Testis (tissue), 2 donors: ENCODE data around the gene SLC39A3.

Source experiments
- POLR2A ChIP-seq: fragments of 450-650 bp; IDR thresholded peaks from one replicate; pipeline ENCODE4 v1.6.1; 2017; ENCODE audit warnings: antibody characterized with exemption, mild to moderate bottlenecking, moderate library complexity
- TF ChIP-seq, protein P1 (sequence below), 3 experiments: fragments of 450-650 bp in 2 of 3; fragments of 200-600 bp in 1 of 3; sonication (generic) in 1 of 3; IDR thresholded peaks; one replicate each; pipeline ENCODE4 v1.5.1; 2016 to 2019; ENCODE audit warnings: antibody characterized with exemption in 3 of 3, mild to moderate bottlenecking in 2 of 3, moderate library complexity in 1 of 3

- TF ChIP-seq, protein P1, sequence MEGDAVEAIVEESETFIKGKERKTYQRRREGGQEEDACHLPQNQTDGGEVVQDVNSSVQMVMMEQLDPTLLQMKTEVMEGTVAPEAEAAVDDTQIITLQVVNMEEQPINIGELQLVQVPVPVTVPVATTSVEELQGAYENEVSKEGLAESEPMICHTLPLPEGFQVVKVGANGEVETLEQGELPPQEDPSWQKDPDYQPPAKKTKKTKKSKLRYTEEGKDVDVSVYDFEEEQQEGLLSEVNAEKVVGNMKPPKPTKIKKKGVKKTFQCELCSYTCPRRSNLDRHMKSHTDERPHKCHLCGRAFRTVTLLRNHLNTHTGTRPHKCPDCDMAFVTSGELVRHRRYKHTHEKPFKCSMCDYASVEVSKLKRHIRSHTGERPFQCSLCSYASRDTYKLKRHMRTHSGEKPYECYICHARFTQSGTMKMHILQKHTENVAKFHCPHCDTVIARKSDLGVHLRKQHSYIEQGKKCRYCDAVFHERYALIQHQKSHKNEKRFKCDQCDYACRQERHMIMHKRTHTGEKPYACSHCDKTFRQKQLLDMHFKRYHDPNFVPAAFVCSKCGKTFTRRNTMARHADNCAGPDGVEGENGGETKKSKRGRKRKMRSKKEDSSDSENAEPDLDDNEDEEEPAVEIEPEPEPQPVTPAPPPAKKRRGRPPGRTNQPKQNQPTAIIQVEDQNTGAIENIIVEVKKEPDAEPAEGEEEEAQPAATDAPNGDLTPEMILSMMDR (IDR thresholded peaks at IDR 0.05): no peak
- no peak for TF ChIP-seq POLR2A
These were observed 42.6 kb upstream of the SLC39A3 start for GRCh38 chr19:2782329-2782935.
